Measurements from ENCODE around the gene NOTO. TPM values are rescaled to one million over a fixed set of nuclear protein-coding genes. Genes with fewer than 3 reads are reported as not detected.

NOTO gene
- total RNA-seq, 1 donor from 2014 or later, result not detected

DNA sequence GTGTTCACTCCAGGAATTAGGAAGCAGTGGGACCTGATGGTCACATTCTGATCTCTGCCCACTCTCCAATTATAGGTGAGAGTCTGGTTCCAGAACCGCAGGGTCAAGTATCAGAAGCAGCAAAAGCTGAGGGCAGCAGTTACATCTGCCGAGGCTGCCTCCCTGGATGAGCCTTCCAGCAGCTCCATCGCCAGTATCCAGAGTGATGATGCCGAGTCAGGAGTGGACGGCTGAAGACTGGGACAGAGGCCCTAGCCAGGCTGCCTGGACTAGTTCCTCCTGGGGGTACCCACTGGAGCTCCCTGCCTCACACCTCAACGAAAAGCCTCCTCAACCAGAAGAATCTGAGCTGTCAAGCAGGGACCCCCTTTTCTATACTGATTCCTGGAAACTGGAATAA is 8.3 kb downstream of the NOTO start:
- Mint-ChIP-seq H3K4me1 (peaks cover 19% of the 10 kb centered on the region), H3K9me3 (no peaks in the 10 kb centered on the region), H3K4me3 (no peak overlapping the region), H3K27ac (no peak overlapping the region), H3K27me3 (ENCODE audit: low read depth) (peaks cover 40% of the 10 kb centered on the region), H3K36me3 (no peaks in the 10 kb centered on the region)
- no peak for DNase-seq (ENCODE audit: low spot score in 2 of 2, unreplicated experiment in 2 of 2)
- TF ChIP-seq, protein P1, sequence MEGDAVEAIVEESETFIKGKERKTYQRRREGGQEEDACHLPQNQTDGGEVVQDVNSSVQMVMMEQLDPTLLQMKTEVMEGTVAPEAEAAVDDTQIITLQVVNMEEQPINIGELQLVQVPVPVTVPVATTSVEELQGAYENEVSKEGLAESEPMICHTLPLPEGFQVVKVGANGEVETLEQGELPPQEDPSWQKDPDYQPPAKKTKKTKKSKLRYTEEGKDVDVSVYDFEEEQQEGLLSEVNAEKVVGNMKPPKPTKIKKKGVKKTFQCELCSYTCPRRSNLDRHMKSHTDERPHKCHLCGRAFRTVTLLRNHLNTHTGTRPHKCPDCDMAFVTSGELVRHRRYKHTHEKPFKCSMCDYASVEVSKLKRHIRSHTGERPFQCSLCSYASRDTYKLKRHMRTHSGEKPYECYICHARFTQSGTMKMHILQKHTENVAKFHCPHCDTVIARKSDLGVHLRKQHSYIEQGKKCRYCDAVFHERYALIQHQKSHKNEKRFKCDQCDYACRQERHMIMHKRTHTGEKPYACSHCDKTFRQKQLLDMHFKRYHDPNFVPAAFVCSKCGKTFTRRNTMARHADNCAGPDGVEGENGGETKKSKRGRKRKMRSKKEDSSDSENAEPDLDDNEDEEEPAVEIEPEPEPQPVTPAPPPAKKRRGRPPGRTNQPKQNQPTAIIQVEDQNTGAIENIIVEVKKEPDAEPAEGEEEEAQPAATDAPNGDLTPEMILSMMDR (IDR thresholded peaks at IDR 0.05; ENCODE audit: unreplicated experiment), result no peak

DNA sequence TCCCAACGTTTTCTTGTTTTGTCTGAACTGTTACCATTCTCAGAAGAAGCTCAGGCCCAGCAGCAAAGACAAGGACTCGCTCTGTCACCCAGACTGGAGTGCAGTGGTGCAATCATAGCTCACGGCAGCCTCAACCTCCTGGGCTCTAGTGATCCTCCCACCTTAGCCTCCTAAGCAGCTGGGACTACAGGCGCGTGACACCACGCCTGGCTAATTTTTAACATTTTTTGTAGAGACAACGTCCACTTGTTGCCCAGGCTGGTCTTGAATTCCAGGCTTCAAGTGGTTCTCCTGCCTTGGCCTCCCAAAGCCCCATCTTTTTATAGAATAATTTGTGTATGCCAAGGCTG is 9.7 kb downstream of the NOTO start:
- DNase-seq (ENCODE audit: low spot score in 2 of 2, unreplicated experiment in 2 of 2), result no peak
- Mint-ChIP-seq H3K27me3 (ENCODE audit: low read depth) (peaks cover 28% of the 10 kb centered on the region), H3K4me3 (no peak overlapping the region), H3K27ac (no peak overlapping the region), H3K9me3 (no peaks in the 10 kb centered on the region), H3K4me1 (peaks cover 21% of the 10 kb centered on the region), H3K36me3 (no peaks in the 10 kb centered on the region)
- TF ChIP-seq, protein P1 (IDR thresholded peaks at IDR 0.05; ENCODE audit: unreplicated experiment), result no peak

DNA sequence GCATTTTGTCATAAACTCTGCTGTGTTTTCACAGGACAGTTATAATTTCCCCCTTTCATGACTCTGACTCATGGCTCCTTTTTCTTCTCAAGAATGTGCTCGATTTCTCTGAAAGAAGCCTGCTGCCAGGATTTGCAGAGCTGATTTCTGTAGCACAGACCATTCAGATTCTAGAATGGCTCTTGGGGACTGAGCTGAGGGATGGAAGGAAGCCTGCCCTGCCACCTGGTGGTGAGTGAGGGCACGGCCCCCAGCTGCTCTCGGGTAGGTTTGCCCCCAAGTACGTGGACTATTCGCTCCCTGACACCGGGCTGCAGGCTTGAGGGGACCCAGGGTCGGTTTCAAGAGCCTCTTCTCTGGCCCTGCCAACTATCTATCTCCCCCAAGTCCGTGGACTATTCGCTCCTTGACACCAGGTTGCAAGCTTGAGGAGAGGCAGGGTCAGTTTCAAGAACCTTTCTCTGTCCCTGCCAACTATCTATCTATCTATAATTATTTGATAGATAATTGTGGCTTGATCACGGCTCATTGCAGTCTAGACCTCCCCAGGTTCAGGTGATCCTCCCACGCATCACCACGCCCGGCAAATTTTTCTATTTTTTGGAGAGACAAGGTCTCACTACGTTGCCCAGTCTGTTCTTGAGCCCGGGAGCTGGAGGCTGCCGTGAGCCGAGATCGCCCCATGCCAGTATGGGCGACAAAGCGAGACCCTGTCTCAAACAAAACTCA is 10.2 kb downstream of the NOTO start:
- peaks cover 21% of the 10 kb centered on the region for H3K4me1 Mint-ChIP-seq
- peak overlapping the region; percentile 89 for H3K4me3 Mint-ChIP-seq
- H3K27ac Mint-ChIP-seq, result no peak overlapping the region
- H3K27me3 Mint-ChIP-seq (ENCODE audit: low read depth), result peaks cover 24% of the 10 kb centered on the region
- DNase-seq (ENCODE audit: low spot score in 2 of 2, unreplicated experiment in 2 of 2), result peak; percentile 31 to 78
- H3K9me3 Mint-ChIP-seq, result no peaks in the 10 kb centered on the region
- TF ChIP-seq, protein P1 (IDR thresholded peaks at IDR 0.05; ENCODE audit: unreplicated experiment), result peak; percentile 94
- no peaks in the 10 kb centered on the region for H3K36me3 Mint-ChIP-seq

DNA sequence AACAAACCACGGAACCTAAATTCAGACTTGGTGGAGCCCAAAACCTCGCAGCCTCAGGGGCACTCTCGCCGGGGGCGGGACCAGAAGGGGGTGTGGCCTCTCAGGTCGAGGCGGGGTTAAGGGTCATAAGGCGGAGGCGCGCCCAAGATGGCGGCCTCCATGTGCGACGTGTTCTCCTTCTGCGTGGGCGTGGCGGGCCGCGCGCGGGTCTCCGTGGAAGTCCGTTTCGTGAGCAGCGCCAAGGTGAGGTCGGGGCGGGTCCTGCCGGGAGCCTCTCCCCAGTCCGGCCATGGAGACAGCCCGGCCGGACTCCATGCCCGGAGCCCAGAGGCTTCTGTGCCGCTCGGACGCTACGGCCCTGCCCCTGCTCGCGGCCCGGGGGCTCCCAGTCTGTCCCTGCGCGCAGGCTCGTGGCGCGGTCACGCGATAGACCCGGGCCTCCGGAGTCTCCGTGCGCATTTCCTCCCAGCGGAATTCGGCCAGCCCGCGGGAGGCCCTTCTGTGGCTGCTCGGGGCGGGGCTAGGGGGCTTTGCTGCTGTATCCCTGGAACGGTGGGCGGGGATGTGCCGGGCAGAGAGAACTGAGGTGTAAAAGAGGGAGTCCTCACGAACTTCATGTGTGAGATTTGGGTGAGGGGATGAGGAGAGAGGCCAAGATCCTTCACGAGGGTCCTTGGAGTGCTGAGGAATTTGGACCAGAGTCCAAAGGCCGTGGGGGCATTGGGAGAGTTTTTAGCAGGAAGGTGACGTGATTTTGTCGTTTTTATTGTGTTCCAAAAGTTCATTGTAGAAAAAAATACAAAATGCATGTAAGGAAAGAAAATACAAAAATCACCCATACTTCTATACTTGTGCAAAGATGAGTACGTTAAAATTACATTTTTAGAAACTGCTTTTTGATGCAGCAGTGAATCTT is 12.0 kb downstream of the NOTO start, which contains the start of gene SMYD5:
TSS of gene SMYD5 (plus strand) at position 126 of the 916 bp plus-strand sequence. CDS start at position 148, 22 bp downstream.
- H3K36me3 Mint-ChIP-seq, result no peaks in the 10 kb centered on the region
- peak within 1 kb of the TSS; percentile 89 for H3K4me3 Mint-ChIP-seq
- H3K27me3 Mint-ChIP-seq (ENCODE audit: low read depth), result peaks cover 11% of the 10 kb centered on the region
- peaks cover 21% of the 10 kb centered on the region for H3K4me1 Mint-ChIP-seq
- H3K27ac Mint-ChIP-seq, result peak within 1 kb of the TSS; percentile 95
- TF ChIP-seq, protein P1 (IDR thresholded peaks at IDR 0.05; ENCODE audit: unreplicated experiment), result no peak
- peak; percentile 70 to 84 for DNase-seq (ENCODE audit: low spot score in 2 of 2, unreplicated experiment in 2 of 2)
- no peaks in the 10 kb centered on the region for H3K9me3 Mint-ChIP-seq

DNA sequence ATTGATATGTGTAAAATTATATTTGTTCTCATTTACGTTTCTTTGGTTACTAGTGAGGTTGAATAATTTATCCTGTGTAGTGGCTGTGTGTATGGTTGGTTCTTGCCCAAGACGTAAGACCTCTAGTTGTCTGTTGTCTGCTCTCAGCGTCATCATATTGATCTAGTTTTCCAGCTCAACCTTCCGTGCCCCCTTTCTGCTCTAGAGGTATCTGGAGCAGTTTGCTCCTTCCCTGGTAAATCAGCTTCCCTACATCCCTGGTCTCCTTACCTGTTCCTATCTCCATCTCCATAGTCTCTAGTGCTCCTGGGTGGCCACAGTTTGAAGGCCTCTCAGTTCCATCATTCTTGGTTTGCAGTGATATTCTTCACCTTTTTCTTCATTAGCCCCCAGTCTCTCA is 12.9 kb downstream of the NOTO start:
- peaks cover 21% of the 10 kb centered on the region for H3K4me1 Mint-ChIP-seq
- H3K4me3 Mint-ChIP-seq, result peak overlapping the region; percentile 89
- H3K36me3 Mint-ChIP-seq, result no peaks in the 10 kb centered on the region
- TF ChIP-seq, protein P1 (IDR thresholded peaks at IDR 0.05; ENCODE audit: unreplicated experiment), result no peak
- peaks cover 3% of the 10 kb centered on the region for H3K27me3 Mint-ChIP-seq (ENCODE audit: low read depth)
- no peaks in the 10 kb centered on the region for H3K9me3 Mint-ChIP-seq
- no peak for DNase-seq (ENCODE audit: low spot score in 2 of 2, unreplicated experiment in 2 of 2)
- H3K27ac Mint-ChIP-seq, result peak overlapping the region; percentile 37

Data from mesothelial cell of epicardium (in vitro differentiated cells).